HG03280 (cell line): ENCODE data around the gene FAM120B.

Source experiments
- ATAC-seq: cut with Tn5 transposase; IDR thresholded peaks from one replicate; pipeline ENCODE4 v1.9.1; 2021; ENCODE audit warnings: mild to moderate bottlenecking, moderate library complexity; ENCODE audit not compliant: unreplicated experiment

The FAM120B gene

GRCh38 chr6:170416303-170416702 lies 109.7 kb downstream of the FAM120B start:
- no peak for ATAC-seq

GRCh38 chr6:170416959-170417606 lies 110.5 kb downstream of the FAM120B start:
- ATAC-seq = no peak

GRCh38 chr6:170417881-170418280 lies 111.3 kb downstream of the FAM120B start:
- no peak for ATAC-seq

- no peak for ATAC-seq
Measured at GRCh38 chr6:170420283-170420682, 113.7 kb downstream of the FAM120B start.

GRCh38 chr6:170420791-170421776 lies 114.5 kb downstream of the FAM120B start:
- no peak for ATAC-seq

GRCh38 chr6:170421921-170422320 lies 115.4 kb downstream of the FAM120B start:
- no peak for ATAC-seq

- no peak for ATAC-seq
Measured at GRCh38 chr6:170423030-170423429, 116.5 kb downstream of the FAM120B start.

- no peak for ATAC-seq
Measured at GRCh38 chr6:170423814-170424603, 117.5 kb downstream of the FAM120B start.

GRCh38 chr6:170424604-170425126 lies 118.1 kb downstream of the FAM120B start:
- no peak for ATAC-seq

- ATAC-seq = no peak
Measured at GRCh38 chr6:170429450-170429849, 122.9 kb downstream of the FAM120B start.

GRCh38 chr6:170433163-170434116 lies 126.9 kb downstream of the FAM120B start:
- ATAC-seq = no peak

- ATAC-seq = no peak
Measured at GRCh38 chr6:170434117-170434820, 127.7 kb downstream of the FAM120B start.

GRCh38 chr6:170434821-170435155 lies 128.2 kb downstream of the FAM120B start:
- ATAC-seq = no peak

GRCh38 chr6:170435766-170436165 lies 129.2 kb downstream of the FAM120B start:
- no peak for ATAC-seq

- ATAC-seq = no peak
Measured at GRCh38 chr6:170436209-170436809, 129.8 kb downstream of the FAM120B start.

- ATAC-seq = no peak
Measured at GRCh38 chr6:170437719-170438401, 131.3 kb downstream of the FAM120B start.

GRCh38 chr6:170438402-170438753 lies 131.8 kb downstream of the FAM120B start:
- peak; percentile 98 for ATAC-seq

- ATAC-seq = no peak
Measured at GRCh38 chr6:170438861-170439260, 132.3 kb downstream of the FAM120B start.
